PC-3 (cell line): ENCODE data around the gene TSPAN9. TPM values are rescaled to one million over a fixed set of nuclear protein-coding genes. Genes with fewer than 3 reads are reported as not detected.

Experiments used
- ATAC-seq: fragments of 200-7000 bp; cut with Tn5 transposase; 2 replicates; pipeline ENCODE4 v1.9.1; 2020; ENCODE audit warnings: mild to moderate bottlenecking, moderate library complexity
- BruUV-seq: library from RNA; stranded (reverse); fragments of 400-500 nt; replicated peaks from 2 replicates; lab custom pipeline; 2021; lab: Mats Ljungman, UMichigan
- CTCF ChIA-PET: fragments of 300-600 bp; sonication (Branson Sonifier 250); formaldehyde crosslinking; loops from one replicate; lab custom pipeline; 2022; ENCODE audit warnings: antibody characterized with exemption; lab: Charles Lee
- POLR2A ChIA-PET: fragments of 300-600 bp; sonication (Branson Sonifier 250); formaldehyde crosslinking; loops from one replicate; lab custom pipeline; 2022; ENCODE audit warnings: antibody characterized with exemption; ENCODE audit not compliant: unreplicated experiment; lab: Charles Lee
- DNase-seq: peaks from one replicate; pipeline ENCODE4 v3.0.0-alpha.2; 2015
- H2AFZ ChIP-seq: fragments of 300-600 bp; sonication (generic); 2 replicates; pipeline ENCODE4 v1.6.0; 2016; ENCODE audit warnings: antibody characterized with exemption, low read length
- H3F3A ChIP-seq: fragments of 300-600 bp; sonication (generic); one replicate; pipeline ENCODE4 v1.6.0; 2017; ENCODE audit warnings: antibody characterized with exemption, low read length, control low read depth, mild to moderate bottlenecking; ENCODE audit not compliant: unreplicated experiment
- H3K27ac ChIP-seq: fragments of 300-600 bp; sonication (generic); 2 replicates; pipeline ENCODE4 v1.5.1; 2016; ENCODE audit warnings: mild to moderate bottlenecking, low read length
- H3K27me3 ChIP-seq: fragments of 300-600 bp; sonication (generic); 2 replicates; pipeline ENCODE4 v1.6.1; 2016; ENCODE audit warnings: low read length, mixed read lengths
- H3K36me3 ChIP-seq: fragments of 300-600 bp; sonication (generic); 2 replicates; pipeline ENCODE4 v1.6.1; 2016; ENCODE audit warnings: low read depth, mixed run types, low read length, mixed read lengths
- H3K4me1 ChIP-seq: fragments of 300-600 bp; sonication (generic); 2 replicates; pipeline ENCODE4 v1.5.1; 2016; ENCODE audit warnings: low read length; ENCODE audit not compliant: insufficient read depth
- H3K4me2 ChIP-seq: fragments of 300-600 bp; sonication (generic); 2 replicates; pipeline ENCODE4 v1.6.0; 2016; ENCODE audit warnings: low read length
- H3K4me3 ChIP-seq: fragments of 300-600 bp; sonication (generic); 2 replicates; pipeline ENCODE4 v1.5.1; 2016; ENCODE audit warnings: mild to moderate bottlenecking, low read length, mixed read lengths
- H3K79me2 ChIP-seq: fragments of 300-600 bp; sonication (generic); 2 replicates; pipeline ENCODE4 v1.6.1; 2017; ENCODE audit warnings: low read length, mixed read lengths
- H3K9ac ChIP-seq: fragments of 300-600 bp; sonication (generic); 2 replicates; pipeline ENCODE4 v1.6.0; 2016; ENCODE audit warnings: mild to moderate bottlenecking, low read length
- H3K9me2 ChIP-seq: fragments of 300-600 bp; sonication (generic); replicated peaks from 2 replicates; pipeline ENCODE4 v1.6.1; 2016; ENCODE audit warnings: mixed run types, low read length, mixed read lengths
- H3K9me3 ChIP-seq: fragments of 300-600 bp; sonication (generic); 2 replicates; pipeline ENCODE4 v1.6.1; 2016; ENCODE audit warnings: low read length, mixed read lengths
- H4K20me1 ChIP-seq: fragments of 300-600 bp; sonication (generic); 2 replicates; pipeline ENCODE4 v1.6.1; 2016; ENCODE audit warnings: low read length, mixed read lengths
- CTCF ChIP-seq: fragments of 300-600 bp; sonication (generic); conservative IDR thresholded peaks from 2 replicates; pipeline ENCODE4 v1.5.1; 2017; ENCODE audit warnings: antibody characterized with exemption, low read depth, mild to moderate bottlenecking, low read length
- EZH2 ChIP-seq: fragments of 300-600 bp; sonication (generic); IDR thresholded peaks from one replicate; pipeline ENCODE4 v1.6.1; 2017; ENCODE audit warnings: antibody characterized with exemption, mild to moderate bottlenecking, low read length; ENCODE audit not compliant: unreplicated experiment
- EZH2phosphoT487 ChIP-seq: fragments of 300-600 bp; sonication (generic); IDR thresholded peaks from 2 replicates; pipeline ENCODE4 v1.6.1; 2018; ENCODE audit warnings: mild to moderate bottlenecking, antibody characterized with exemption, low read length, borderline replicate concordance
- intact Hi-C: fragments of 100-400 bp; cut with micrococcal nuclease; formaldehyde crosslinking; loops from 2 replicates; pipeline ENCODE4 v1.9.0; 2023
- total RNA-seq: library from RNA; depleted of rRNA; stranded (reverse); fragments of >200 nt; gene quantifications from 2 replicates; pipeline ENCODE4 v1.2.3, GENCODE V29; 2014

Gene TSPAN9
- total RNA-seq, 1 experiment from 2014 or later: 6.2 TPM

- TF ChIP-seq CTCF: no peak
- TF ChIP-seq EZH2: no peak
- TF ChIP-seq EZH2phosphoT487: no peak
- ATAC-seq (no peak), DNase-seq (no peak)
- Histone ChIP-seq H3K36me3 (no peaks in the 10 kb centered on the region), H3K9me2 (no peaks in the 10 kb centered on the region), H4K20me1 (no peaks in the 10 kb centered on the region), H2AFZ (no peak overlapping the region), H3K9me3 (no peaks in the 10 kb centered on the region), H3K79me2 (no peaks in the 10 kb centered on the region), H3K9ac (no peak overlapping the region), H3K27ac (no peak overlapping the region), H3K4me3 (no peak overlapping the region), H3K27me3 (no peaks in the 10 kb centered on the region), H3F3A (no peaks in the 10 kb centered on the region), H3K4me1 (no peaks in the 10 kb centered on the region; the same call in 1 of the 2 replicates), H3K4me2 (no peak overlapping the region)
- no TSS peak for BruUV-seq
- ChIA-PET CTCF (interaction anchor here (0.7 kb wide), 1 partner anchor 44 kb away, joined by 3 read pairs; no protein-coding TSS in a partner anchor), POLR2A (interaction anchor here (0.6 kb wide), 1 partner anchor 43 kb away, joined by 5 read pairs; no protein-coding TSS in a partner anchor)
- intact Hi-C loops: no loop called here
Measured at GRCh38 chr12:3049176-3049575, 28.0 kb upstream of the TSPAN9 start.

- ChIA-PET CTCF (interaction anchor here (0.7 kb wide), 1 partner anchor 45 kb away, joined by 3 read pairs; no protein-coding TSS in a partner anchor), POLR2A (interaction anchor here (0.6 kb wide), 1 partner anchor 63 kb away, joined by 4 read pairs; no protein-coding TSS in a partner anchor)
- no peak overlapping the region for H3K4me2 ChIP-seq
- no peak overlapping the region for H3K9ac ChIP-seq
- no peaks in the 10 kb centered on the region for H4K20me1 ChIP-seq
- DNase-seq: no peak
- TF ChIP-seq EZH2: no peak
- no peak for TF ChIP-seq EZH2phosphoT487
- TF ChIP-seq CTCF: no peak
- no TSS peak for BruUV-seq
- H3K4me3 ChIP-seq: no peak overlapping the region
- H3K9me2 ChIP-seq: no peaks in the 10 kb centered on the region
- H3K27me3 ChIP-seq: no peaks in the 10 kb centered on the region
- H3K4me1 ChIP-seq: no peaks in the 10 kb centered on the region; the same call in 1 of the 2 replicates
- H3K79me2 ChIP-seq: no peaks in the 10 kb centered on the region
- no peaks in the 10 kb centered on the region for H3K36me3 ChIP-seq
- no peaks in the 10 kb centered on the region for H3K9me3 ChIP-seq
- no peak overlapping the region for H2AFZ ChIP-seq
- no peaks in the 10 kb centered on the region for H3F3A ChIP-seq
- ATAC-seq: no peak
- intact Hi-C loops: no loop called here
- no peak overlapping the region for H3K27ac ChIP-seq
Measured at GRCh38 chr12:3049611-3050249, 27.4 kb upstream of the TSPAN9 start.

GRCh38 chr12:3054374-3054773 lies 22.8 kb upstream of the TSPAN9 start:
- H2AFZ ChIP-seq: no peak overlapping the region
- no peaks in the 10 kb centered on the region for H3F3A ChIP-seq
- CTCF ChIA-PET: no interaction called here
- H3K9ac ChIP-seq: no peak overlapping the region
- TF ChIP-seq EZH2phosphoT487: no peak
- TF ChIP-seq CTCF: no peak
- no peak for TF ChIP-seq EZH2
- no TSS peak for BruUV-seq
- no peak overlapping the region for H3K4me2 ChIP-seq
- H3K9me3 ChIP-seq: no peaks in the 10 kb centered on the region
- ATAC-seq (no peak), DNase-seq (no peak)
- no peak overlapping the region for H3K4me3 ChIP-seq
- no peaks in the 10 kb centered on the region for H4K20me1 ChIP-seq
- H3K79me2 ChIP-seq: no peaks in the 10 kb centered on the region
- intact Hi-C loops: no loop called here
- H3K9me2 ChIP-seq: no peaks in the 10 kb centered on the region
- H3K27ac ChIP-seq: no peak overlapping the region
- no peaks in the 10 kb centered on the region for H3K4me1 ChIP-seq
- POLR2A ChIA-PET: no interaction called here
- H3K27me3 ChIP-seq: no peaks in the 10 kb centered on the region
- no peaks in the 10 kb centered on the region for H3K36me3 ChIP-seq
